CD4-positive, alpha-beta T cell treated with Interleukin-4 for 1 hour (primary cell): Measurements from ENCODE around the gene EIF1AD.

Source experiments
- DNase-seq, 2 donors: peaks; one replicate each; pipeline ENCODE4 v3.0.0-alpha.2; 2020 to 2022

The EIF1AD gene

DNA sequence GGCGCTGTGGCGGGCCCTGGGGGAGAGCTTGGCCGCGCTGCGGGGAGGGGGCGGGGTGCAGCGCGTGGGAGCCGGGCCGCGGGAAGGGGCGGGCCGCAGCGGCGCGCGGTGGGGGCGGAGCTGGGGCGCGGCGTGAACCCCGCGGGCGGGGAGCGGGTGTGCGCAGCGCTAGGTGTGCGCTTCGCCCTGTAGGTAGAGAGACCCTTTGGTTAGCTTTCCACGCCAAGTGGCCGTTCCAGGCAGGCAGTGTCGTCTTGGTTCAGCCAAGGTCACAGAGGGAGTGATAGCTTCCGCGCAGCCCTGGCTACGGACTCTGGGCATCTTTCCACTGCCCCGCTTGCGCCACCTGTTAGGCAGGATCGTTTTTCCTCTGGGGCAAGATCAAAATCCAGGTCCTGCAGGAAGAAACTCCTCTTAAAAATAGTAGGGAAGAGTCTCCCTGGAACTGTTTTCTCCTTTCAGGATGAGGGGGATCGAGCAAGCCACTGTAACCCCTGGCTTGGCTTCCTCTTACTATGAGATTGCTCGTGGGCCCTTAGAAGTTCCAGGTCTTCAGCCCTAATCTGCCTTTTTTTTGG lies 780 bp upstream of the EIF1AD start:
- no peak for DNase-seq

DNA sequence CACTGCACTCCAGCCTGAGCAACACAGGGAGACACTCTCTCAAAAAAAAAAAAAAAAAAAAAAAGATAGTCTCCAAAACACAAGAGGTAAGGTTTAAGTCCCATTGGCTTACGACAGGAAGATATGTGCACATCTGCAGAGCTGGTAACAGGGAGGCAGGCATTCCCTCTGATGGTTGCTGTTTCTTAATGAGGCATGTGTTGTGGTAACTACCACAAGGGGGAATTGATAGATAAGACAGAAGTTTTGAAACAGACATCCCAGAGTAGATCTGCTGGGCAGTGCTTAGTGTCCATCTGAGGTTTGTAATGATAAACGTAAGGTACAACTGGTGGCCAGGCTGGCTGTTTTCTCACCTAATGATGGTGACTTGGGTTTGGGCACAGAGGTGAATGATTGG lies 4.7 kb downstream of the EIF1AD start:
- DNase-seq, result no peak

GRCh38 chr11:65992056-65992455 lies 9.9 kb downstream of the EIF1AD start:
- DNase-seq, result no peak

DNA sequence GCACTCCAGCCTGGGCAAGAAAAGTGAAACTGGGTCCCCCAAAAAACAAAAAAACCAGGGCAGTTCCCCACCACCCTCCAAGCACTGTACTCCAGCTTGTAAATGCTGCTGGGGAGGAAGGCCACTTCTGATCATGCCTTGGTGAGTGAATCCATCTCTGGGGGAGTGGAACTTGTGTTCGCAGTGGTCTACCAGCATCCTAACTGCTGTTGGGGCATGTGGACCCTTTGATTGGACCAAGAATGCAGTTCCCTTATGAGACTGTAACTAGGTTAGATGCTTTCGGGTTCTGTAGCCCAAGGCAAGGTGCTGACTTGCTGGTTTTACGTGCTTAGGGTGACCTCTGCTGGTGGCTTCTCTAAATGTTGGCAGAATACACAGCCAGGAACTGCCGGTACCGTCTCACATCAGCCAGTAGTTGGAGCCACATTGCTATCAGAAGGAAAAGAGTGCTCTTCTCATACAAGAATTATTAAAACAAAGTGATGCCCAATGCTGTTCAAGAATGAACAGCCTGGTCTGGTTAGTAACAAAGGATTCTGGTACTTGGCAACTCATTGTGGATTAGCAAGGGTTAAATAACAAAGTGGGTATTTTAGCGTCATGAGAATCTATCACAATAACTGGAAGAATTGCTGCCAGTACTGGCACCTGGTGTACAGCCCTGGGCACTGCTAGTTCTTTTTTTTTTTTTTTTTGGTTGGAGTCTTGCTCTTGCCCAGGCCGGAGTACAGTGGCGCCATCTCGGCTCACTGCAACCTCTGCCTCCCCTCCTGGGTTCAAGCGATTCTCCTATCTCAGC lies 13.0 kb downstream of the EIF1AD start:
- DNase-seq, result peak; percentile 95 to 96

DNA sequence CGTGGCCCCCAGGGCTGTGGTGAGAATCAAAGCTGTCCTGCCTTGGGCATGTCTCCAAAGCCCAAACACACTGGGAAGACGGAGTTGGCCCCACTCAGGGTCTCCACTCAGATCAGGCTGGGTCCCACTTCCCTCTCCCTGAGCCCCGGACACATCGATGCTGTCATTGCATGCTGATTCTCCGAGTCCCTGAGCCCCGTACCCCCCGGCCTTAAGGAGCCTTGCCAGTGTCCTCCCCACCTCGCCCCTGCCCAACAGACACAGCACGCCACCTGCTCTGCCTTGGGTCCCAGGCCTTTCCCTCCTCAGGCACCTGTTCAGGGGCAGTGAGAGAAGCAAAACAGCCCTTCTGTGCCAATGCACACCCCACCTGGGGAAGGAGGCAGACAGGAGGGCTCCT lies 14.6 kb downstream of the EIF1AD start:
- DNase-seq, result no peak

- DNase-seq, result no peak
Measured at GRCh38 chr11:65983589-65983987, 18.4 kb downstream of the EIF1AD start.

GRCh38 chr11:65982824-65983588 lies 19.0 kb downstream of the EIF1AD start:
- DNase-seq, result no peak

- no peak for DNase-seq
Measured at GRCh38 chr11:65981972-65982823, 19.8 kb downstream of the EIF1AD start.

DNA sequence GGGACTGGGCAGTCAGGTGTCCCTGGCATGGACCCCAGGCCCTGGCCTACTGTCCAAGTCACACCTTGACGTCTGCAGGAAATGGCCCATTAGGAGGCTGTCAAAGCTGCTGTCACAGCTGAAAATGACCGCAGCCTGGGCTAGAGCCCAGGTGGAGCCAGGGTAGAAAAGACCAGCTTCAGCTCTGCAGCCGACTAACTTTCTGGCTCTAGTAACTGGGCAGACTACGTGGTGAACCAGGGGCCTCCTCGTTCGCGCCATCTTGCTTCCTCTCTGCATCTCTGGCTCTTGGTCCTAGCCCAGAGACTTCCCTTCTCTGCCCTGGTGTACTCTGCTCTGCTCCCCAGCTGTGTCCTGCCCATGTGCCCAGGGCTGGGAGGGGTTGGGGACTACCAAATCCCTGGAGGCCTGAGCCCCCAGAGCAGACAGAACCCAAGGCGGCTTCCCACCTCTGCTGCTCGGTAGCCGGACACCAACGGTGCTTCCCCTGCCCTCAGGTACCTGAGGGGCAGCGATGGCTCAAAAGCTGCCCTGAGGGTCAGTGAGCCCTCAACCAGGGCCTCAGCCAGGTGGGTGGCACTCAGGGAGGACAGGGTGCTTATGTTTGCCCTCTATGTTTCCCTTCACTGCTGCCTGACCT lies 20.7 kb downstream of the EIF1AD start:
- no peak for DNase-seq

DNA sequence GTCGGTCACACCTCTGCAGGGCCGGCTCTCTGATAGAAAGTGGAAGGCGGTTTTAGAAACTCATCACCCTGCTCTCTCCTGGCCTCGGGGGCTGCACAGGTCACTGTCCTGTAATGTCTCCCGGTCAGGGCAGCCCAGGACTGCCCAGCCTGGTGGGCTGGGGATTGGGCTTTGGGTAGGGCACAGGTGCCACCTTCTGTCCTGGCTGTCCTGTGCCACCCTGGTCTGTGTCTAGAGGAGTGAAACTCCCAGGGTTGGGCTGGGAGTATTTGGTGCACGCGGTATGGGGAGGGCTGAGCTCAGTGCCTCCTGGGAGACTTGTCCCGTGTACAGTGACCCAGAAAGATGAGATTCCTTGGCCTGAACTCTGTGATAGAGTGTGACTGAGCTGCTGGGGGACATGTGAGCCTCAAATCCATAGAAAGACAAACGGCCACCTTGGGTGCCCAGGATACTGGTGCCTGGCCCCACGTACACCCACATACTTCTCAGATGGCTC lies 22.6 kb downstream of the EIF1AD start:
- DNase-seq, result no peak

DNA sequence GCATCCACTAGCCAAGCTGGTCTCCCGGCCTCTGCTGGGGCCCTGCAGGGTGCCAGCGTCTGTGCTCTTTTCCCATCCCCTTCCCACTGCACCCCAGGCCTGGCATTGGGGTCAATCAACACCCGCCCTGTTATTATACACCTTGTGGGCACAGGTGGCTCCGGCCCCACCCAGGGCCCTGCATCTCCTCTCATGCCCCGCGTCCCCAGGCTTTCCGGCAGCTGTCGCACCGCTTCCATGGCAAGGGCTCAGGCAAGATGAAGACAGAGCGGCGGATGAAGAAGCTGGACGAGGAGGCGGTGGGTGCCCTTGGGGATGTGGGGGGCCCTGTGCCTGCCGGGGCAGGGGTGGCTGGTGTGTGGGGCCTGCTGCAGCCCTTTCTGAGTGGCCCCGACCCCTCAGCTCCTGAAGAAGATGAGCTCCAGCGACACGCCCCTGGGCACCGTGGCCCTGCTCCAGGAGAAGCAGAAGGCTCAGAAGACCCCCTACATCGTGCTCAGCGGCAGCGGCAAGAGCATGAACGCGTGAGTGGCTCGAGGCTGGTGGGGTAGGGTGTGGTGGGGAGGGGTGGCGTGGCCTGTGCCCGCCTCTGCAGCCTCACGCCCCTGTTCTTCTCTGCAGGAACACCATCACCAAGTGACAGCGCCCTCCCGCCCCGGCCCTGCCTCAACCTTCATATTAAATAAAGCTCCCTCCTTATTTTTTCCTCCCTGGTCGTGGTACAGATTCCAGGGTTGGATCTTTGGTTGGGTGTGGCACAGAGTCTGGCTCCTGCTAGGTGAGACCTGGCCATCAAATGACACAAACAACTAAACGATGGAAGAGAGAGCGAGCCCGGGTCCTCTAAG lies 23.3 kb downstream of the EIF1AD start:
- DNase-seq, result no peak

- DNase-seq, result no peak
Measured at GRCh38 chr11:65977621-65978390, 24.2 kb downstream of the EIF1AD start.

- no peak for DNase-seq
Measured at GRCh38 chr11:65976216-65977176, 25.5 kb downstream of the EIF1AD start.

- no peak for DNase-seq
Measured at GRCh38 chr11:65975771-65976170, 26.2 kb downstream of the EIF1AD start.

- no peak for DNase-seq
Measured at GRCh38 chr11:65973439-65974110, 28.4 kb downstream of the EIF1AD start.

GRCh38 chr11:65972116-65972515 lies 29.8 kb downstream of the EIF1AD start:
- DNase-seq, result no peak

DNA sequence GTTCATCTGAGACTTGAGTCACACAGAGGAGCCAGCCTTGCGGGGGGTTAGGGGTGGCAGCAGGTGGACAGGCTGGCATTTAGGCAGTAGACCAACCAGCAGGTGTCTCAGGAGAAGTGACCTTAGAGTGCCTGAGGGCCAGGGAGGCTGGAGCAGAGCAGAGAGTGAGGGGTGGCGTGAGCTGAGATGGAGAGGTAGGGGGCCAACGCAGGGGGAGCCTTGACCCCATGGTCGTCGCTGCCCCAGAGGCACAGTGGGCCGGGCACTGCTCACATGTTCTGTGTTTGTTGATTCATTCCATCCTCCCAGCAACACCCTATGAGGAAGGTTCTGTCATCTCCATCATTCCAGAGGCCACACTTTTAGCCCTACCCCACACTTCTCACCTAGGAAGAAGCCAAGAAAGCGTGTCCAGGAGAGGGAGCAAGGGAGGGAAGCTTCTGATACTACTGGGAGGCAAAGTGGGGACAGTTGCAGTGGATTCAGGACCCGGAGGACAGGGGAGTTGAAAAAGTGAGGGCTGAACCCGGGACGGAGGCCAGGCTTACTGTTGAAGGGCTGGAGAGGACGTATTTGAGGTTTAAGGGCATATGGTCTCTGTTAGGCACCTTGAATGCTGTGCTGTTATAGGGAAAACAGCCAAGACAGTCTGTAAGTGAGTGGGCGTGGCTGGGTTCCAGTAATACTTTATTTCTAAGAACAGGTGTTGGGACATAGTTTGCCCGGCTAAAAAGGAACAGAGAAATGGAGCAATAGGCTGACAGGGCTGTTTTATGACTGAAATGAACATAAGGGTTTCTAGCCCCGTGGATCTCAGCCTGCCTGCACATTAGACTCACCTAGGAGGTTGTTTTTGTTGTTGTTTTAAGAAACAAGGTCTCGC lies 33.1 kb downstream of the EIF1AD start:
- no peak for DNase-seq
